SU-DHL-6 (cell line): ENCODE measurements around the gene MAP3K19.
"Not testable (repeated sequence)": the region's sequence is repeated elsewhere in the genome, so short reads cannot be mapped to it uniquely, and the experiment has no call there.

Experiments
- H2AFZ ChIP-seq: fragments of 200-600 bp; sonication (generic); 2 replicates; pipeline ENCODE4 v1.6.1; 2014; ENCODE audit warnings: low read depth, mild to moderate bottlenecking, moderate library complexity, mixed read lengths, antibody characterized with exemption, low read length; ENCODE audit not compliant: severe bottlenecking
- H3F3A ChIP-seq: fragments of 200-600 bp; shearing (Covaris generic); 2 replicates; pipeline ENCODE4 v1.6.0; 2016; ENCODE audit warnings: antibody characterized with exemption, mild to moderate bottlenecking; ENCODE audit not compliant: insufficient read depth
- H3K27ac ChIP-seq: fragments of 200-600 bp; sonication (generic); 2 replicates; pipeline ENCODE4 v1.5.1; 2016; ENCODE audit warnings: low read depth, mild to moderate bottlenecking, low read length, moderate library complexity, mixed read lengths
- H3K27me3 ChIP-seq: fragments of 200-600 bp; sonication (generic), shearing (Covaris generic); 2 replicates; pipeline ENCODE4 v1.6.0; 2014; ENCODE audit warnings: mild to moderate bottlenecking, low read length
- H3K36me3 ChIP-seq: fragments of 200-600 bp; sonication (generic); 2 replicates; pipeline ENCODE4 v1.6.1; 2014; ENCODE audit warnings: mild to moderate bottlenecking, low read length, mixed read lengths
- H3K4me2 ChIP-seq: fragments of 300-600, 200-600 bp; shearing (Covaris generic), sonication (generic); 2 replicates; pipeline ENCODE4 v1.6.0; 2014; ENCODE audit warnings: low read length, low read depth, mild to moderate bottlenecking; ENCODE audit not compliant: poor library complexity, severe bottlenecking
- H3K4me3 ChIP-seq: fragments of 200-600 bp; sonication (generic); 2 replicates; pipeline ENCODE4 v1.5.1; 2014; ENCODE audit warnings: antibody characterized with exemption, low read length, mild to moderate bottlenecking, mixed read lengths; ENCODE audit not compliant: insufficient read depth, poor library complexity, severe bottlenecking
- H3K79me2 ChIP-seq: fragments of 200-600 bp; sonication (generic); 2 replicates; pipeline ENCODE4 v1.6.1; 2014; ENCODE audit warnings: mild to moderate bottlenecking, low read length, moderate library complexity; ENCODE audit not compliant: insufficient read depth
- H3K9ac ChIP-seq: fragments of 200-600 bp; sonication (generic); 2 replicates; pipeline ENCODE4 v1.7.0; 2014; ENCODE audit warnings: mild to moderate bottlenecking, low read length
- H3K9me2 ChIP-seq: fragments of 200-600 bp; sonication (generic); replicated peaks from 2 replicates; pipeline ENCODE4 v1.6.1; 2014; ENCODE audit warnings: low read length; ENCODE audit not compliant: insufficient read depth
- H3K9me3 ChIP-seq: fragments of 200-600 bp; sonication (generic); 2 replicates; pipeline ENCODE4 v1.6.1; 2014; ENCODE audit warnings: low read length, mixed read lengths; ENCODE audit not compliant: insufficient read depth
- H4K20me1 ChIP-seq: fragments of 200-600 bp; sonication (generic); 2 replicates; pipeline ENCODE4 v1.6.1; 2014; ENCODE audit warnings: low read depth, mild to moderate bottlenecking, antibody characterized with exemption, low read length, moderate library complexity, mixed read lengths
- EZH2phosphoT487 ChIP-seq: fragments of 200-600 bp; sonication (generic), shearing (Covaris generic); conservative IDR thresholded peaks from 2 replicates; pipeline ENCODE4 v1.6.1; 2018; ENCODE audit warnings: mild to moderate bottlenecking, antibody characterized with exemption, low read length, moderate library complexity, mixed read lengths
- TF ChIP-seq, protein P1 (sequence below): fragments of 200-600 bp; sonication (generic); IDR thresholded peaks from one replicate; pipeline ENCODE4 v1.5.1; 2017; ENCODE audit warnings: antibody characterized with exemption, mild to moderate bottlenecking, low read length, moderate library complexity; ENCODE audit not compliant: insufficient read depth, poor library complexity, severe bottlenecking

The MAP3K19 gene

DNA sequence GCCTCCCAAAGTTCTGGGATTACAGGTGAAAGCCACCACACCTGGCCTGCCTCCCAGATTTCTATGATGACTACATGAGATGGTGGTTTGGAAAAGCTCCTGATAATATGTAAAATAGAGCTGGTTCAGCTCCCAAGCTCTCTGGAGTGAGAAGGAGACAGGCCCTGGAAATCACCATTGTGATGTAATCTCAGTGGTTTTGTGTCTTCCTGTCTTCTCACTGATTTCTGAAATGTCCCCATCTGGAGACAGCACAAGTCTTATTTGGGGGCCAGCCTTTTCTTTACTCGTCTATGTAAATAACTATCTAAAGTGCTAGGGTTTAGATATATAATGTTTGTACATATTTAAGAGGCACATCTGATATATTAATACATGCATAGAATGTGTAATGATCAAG, 64.6 kb downstream of the MAP3K19 start:
- H3K9ac ChIP-seq = no peak overlapping the region

DNA sequence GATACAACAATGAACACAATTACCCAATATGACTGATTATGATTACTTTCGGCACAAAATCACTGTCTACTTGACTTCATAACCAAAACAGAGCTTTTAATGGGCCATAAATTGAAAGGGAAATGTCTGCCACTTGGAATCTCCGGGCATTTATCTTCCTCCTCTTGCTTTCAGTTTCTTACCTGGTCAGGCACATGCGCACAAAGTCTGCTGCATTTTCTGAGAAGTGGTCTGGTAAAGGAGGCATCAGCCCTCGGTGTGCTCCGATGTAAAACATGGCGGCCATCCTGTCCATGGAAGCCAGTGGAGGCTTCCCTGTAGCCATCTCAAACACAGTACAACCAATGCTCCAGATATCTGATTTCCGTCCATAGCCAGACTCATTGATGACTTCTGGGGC, 66.6 kb downstream of the MAP3K19 start:
- no peaks in the 10 kb centered on the region for H3K27me3 ChIP-seq
- H3K4me2 ChIP-seq = no peak overlapping the region
- H3K79me2 ChIP-seq = no peaks in the 10 kb centered on the region
- H3K9me3 ChIP-seq = no peaks in the 10 kb centered on the region
- H4K20me1 ChIP-seq = no peaks in the 10 kb centered on the region
- H3K27ac ChIP-seq = no peak overlapping the region
- H3K36me3 ChIP-seq = no peaks in the 10 kb centered on the region
- no peaks in the 10 kb centered on the region for H3K9me2 ChIP-seq
- no peak overlapping the region for H3K4me3 ChIP-seq
- no peak for TF ChIP-seq EZH2phosphoT487
- TF ChIP-seq, protein P1, sequence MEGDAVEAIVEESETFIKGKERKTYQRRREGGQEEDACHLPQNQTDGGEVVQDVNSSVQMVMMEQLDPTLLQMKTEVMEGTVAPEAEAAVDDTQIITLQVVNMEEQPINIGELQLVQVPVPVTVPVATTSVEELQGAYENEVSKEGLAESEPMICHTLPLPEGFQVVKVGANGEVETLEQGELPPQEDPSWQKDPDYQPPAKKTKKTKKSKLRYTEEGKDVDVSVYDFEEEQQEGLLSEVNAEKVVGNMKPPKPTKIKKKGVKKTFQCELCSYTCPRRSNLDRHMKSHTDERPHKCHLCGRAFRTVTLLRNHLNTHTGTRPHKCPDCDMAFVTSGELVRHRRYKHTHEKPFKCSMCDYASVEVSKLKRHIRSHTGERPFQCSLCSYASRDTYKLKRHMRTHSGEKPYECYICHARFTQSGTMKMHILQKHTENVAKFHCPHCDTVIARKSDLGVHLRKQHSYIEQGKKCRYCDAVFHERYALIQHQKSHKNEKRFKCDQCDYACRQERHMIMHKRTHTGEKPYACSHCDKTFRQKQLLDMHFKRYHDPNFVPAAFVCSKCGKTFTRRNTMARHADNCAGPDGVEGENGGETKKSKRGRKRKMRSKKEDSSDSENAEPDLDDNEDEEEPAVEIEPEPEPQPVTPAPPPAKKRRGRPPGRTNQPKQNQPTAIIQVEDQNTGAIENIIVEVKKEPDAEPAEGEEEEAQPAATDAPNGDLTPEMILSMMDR = no peak
- H3F3A ChIP-seq = no peaks in the 10 kb centered on the region
- H3K9ac ChIP-seq = no peak overlapping the region
- H2AFZ ChIP-seq = no peak overlapping the region

More for the DNA sequence above, 64.6 kb downstream of the MAP3K19 start:
- Histone ChIP-seq H3K9me3 (no peaks in the 10 kb centered on the region), H2AFZ (no peak overlapping the region), H3K9me2 (no peaks in the 10 kb centered on the region), H3K27ac (no peak overlapping the region), H3K27me3 (no peaks in the 10 kb centered on the region), H3F3A (no peaks in the 10 kb centered on the region), H3K4me3 (no peak overlapping the region), H4K20me1 (no peaks in the 10 kb centered on the region), H3K79me2 (no peaks in the 10 kb centered on the region), H3K36me3 (no peaks in the 10 kb centered on the region), H3K4me2 (no peak overlapping the region)
- TF ChIP-seq EZH2phosphoT487 = no peak
- TF ChIP-seq, protein P1 = no peak

DNA sequence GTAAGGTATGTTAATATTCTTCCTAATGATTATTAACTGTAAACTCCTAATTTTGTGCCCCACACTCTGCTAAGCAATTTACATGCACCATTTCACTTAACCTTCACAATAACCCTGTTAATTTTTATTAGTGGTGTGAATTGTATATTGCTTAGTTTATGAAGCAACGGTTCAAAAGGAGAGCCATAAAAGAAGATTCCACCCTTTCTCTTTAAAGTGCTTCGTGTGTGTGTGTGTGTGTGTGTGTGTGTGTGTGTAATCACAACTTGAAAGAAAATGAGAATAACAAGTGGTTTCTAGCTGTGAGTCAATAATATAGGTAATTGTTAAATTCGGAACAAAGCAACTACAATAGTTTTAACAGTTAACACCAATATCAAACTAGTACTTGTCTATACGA, 68.0 kb downstream of the MAP3K19 start:
- no peak for TF ChIP-seq EZH2phosphoT487
- TF ChIP-seq, protein P1 = no peak
- Histone ChIP-seq H3K36me3 (no peaks in the 10 kb centered on the region), H2AFZ (no peak overlapping the region), H3K27ac (no peak overlapping the region), H3K9me2 (no peaks in the 10 kb centered on the region), H3K9ac (no peak overlapping the region), H3K79me2 (no peaks in the 10 kb centered on the region), H3K4me3 (no peak overlapping the region), H3K4me2 (no peak overlapping the region), H3K9me3 (no peaks in the 10 kb centered on the region), H3F3A (no peaks in the 10 kb centered on the region), H4K20me1 (no peaks in the 10 kb centered on the region), H3K27me3 (no peaks in the 10 kb centered on the region)

DNA sequence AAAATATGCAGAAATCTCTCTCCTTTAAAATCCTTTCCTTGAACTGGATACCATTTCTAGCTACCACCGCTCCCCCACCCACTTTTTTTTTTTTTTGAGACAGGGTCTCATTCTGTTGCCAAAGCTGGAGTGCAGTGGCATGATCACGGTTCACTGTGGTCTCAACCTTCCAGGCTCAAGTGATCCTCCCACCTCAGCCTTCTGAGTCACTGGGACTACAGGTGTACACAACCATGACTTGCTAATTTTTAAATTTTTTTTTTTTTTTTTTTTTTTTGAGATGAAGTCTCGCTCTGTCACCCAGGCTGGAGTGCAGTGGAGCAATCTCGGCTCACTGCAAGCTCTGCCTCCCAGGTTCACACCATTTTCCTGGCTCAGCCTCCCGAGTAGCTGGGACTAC, 70.1 kb downstream of the MAP3K19 start:
- H3K79me2 ChIP-seq, H3K9me3 ChIP-seq, H2AFZ ChIP-seq, H3K9ac ChIP-seq, H3F3A ChIP-seq, H3K27ac ChIP-seq, H3K4me3 ChIP-seq, H4K20me1 ChIP-seq, H3K36me3 ChIP-seq, H3K9me2 ChIP-seq, H3K4me2 ChIP-seq, H3K27me3 ChIP-seq: not testable (repeated sequence)
